ENCODE data around the gene COBL. TPM values are rescaled to one million over a fixed set of nuclear protein-coding genes. Genes with fewer than 3 reads are reported as not detected.

The COBL gene
- polyA plus RNA-seq, 1 donor = 117 TPM

- no peak for DNase-seq (ENCODE audit: low read depth)
These were observed 168.4 kb downstream of the COBL start for GRCh38 chr7:51148216-51148615.

GRCh38 chr7:51146816-51147586, 169.6 kb downstream of the COBL start:
- DNase-seq (ENCODE audit: low read depth) = no peak

- DNase-seq (ENCODE audit: low read depth) = no peak
These were observed 172.4 kb downstream of the COBL start for GRCh38 chr7:51144178-51144577.

- DNase-seq (ENCODE audit: low read depth) = no peak
These were observed 173.7 kb downstream of the COBL start for GRCh38 chr7:51142741-51143385.

- DNase-seq (ENCODE audit: low read depth) = peak; percentile 20
These were observed 175.1 kb downstream of the COBL start for GRCh38 chr7:51141451-51142003.

GRCh38 chr7:51140199-51141164, 176.1 kb downstream of the COBL start:
- no peak for DNase-seq (ENCODE audit: low read depth)

- no peak for DNase-seq (ENCODE audit: low read depth)
These were observed 176.8 kb downstream of the COBL start for GRCh38 chr7:51139796-51140195.

- no peak for DNase-seq (ENCODE audit: low read depth)
These were observed 178.2 kb downstream of the COBL start for GRCh38 chr7:51138123-51139085.

- no peak for DNase-seq (ENCODE audit: low read depth)
These were observed 181.0 kb downstream of the COBL start for GRCh38 chr7:51135576-51135975.

- DNase-seq (ENCODE audit: low read depth) = peak; percentile 29
These were observed 182.6 kb downstream of the COBL start for GRCh38 chr7:51134013-51134441.

- DNase-seq (ENCODE audit: low read depth) = no peak
These were observed 183.9 kb downstream of the COBL start for GRCh38 chr7:51132661-51133060.

GRCh38 chr7:51129527-51130472, 186.8 kb downstream of the COBL start:
- DNase-seq (ENCODE audit: low read depth) = no peak

GRCh38 chr7:51128545-51129435, 187.8 kb downstream of the COBL start:
- DNase-seq (ENCODE audit: low read depth) = no peak

- no peak for DNase-seq (ENCODE audit: low read depth)
These were observed 189.0 kb downstream of the COBL start for GRCh38 chr7:51127618-51127904.

- no peak for DNase-seq (ENCODE audit: low read depth)
These were observed 189.6 kb downstream of the COBL start for GRCh38 chr7:51126813-51127617.

- DNase-seq (ENCODE audit: low read depth) = no peak
These were observed 190.3 kb downstream of the COBL start for GRCh38 chr7:51126324-51126723.

- no peak for DNase-seq (ENCODE audit: low read depth)
These were observed 192.3 kb downstream of the COBL start for GRCh38 chr7:51124321-51124720.

All from forelimb muscle (tissue), 1 donor.